Measurements from ENCODE around the gene XG. TPM values are rescaled to one million over a fixed set of nuclear protein-coding genes. Genes with fewer than 3 reads are reported as not detected.
A peak's percentile ranks its signal among the peaks of the same experiment; 100 is the strongest.

Gene XG
- total RNA-seq, 6 donors from 2014 or later, result 0.69 to 0.81 TPM; not detected in 4

DNA sequence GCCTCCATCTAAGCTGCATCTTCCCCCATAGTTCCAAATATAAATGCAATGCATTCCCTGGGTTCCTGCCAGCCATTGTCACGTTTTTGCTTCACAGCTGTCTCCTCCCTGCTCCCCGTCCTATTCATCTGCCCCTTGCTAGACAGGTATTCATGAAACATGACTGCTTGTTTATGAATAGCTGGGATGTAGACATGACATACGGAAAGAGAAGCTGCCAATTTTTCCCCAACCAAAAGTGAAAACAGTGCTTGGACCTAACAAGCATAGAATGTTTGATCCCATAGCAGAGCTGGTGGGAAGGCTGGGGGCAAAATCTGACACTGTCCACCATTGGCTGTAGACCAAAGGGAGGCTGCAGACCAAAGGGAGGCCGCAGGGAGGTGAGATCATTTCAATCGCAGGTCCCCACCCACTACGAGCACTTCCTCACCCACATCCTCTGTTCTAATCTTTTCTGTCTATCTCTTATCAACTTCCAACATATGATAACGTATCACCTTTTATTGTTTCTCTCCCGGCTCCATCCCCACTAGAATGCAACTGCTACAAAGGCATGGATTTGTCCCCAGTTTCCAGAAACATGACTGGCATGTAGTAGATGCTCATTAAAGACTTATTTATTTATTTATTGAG, 68.4 kb downstream of the XG start:
- 41 to 44% methylated on average over 7 to 8 of the region's 8 CpGs for WGBS, 2 donors
- DNase-seq (no peak), ATAC-seq (ENCODE audit: low FRiP score in 2 of 2) (no peak)
- TF ChIP-seq, protein P1, sequence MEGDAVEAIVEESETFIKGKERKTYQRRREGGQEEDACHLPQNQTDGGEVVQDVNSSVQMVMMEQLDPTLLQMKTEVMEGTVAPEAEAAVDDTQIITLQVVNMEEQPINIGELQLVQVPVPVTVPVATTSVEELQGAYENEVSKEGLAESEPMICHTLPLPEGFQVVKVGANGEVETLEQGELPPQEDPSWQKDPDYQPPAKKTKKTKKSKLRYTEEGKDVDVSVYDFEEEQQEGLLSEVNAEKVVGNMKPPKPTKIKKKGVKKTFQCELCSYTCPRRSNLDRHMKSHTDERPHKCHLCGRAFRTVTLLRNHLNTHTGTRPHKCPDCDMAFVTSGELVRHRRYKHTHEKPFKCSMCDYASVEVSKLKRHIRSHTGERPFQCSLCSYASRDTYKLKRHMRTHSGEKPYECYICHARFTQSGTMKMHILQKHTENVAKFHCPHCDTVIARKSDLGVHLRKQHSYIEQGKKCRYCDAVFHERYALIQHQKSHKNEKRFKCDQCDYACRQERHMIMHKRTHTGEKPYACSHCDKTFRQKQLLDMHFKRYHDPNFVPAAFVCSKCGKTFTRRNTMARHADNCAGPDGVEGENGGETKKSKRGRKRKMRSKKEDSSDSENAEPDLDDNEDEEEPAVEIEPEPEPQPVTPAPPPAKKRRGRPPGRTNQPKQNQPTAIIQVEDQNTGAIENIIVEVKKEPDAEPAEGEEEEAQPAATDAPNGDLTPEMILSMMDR (IDR thresholded peaks at IDR 0.05), result no peak
- TF ChIP-seq POLR2A (IDR thresholded peaks at IDR 0.05) (no peak), POLR2AphosphoS5 (IDR thresholded peaks at IDR 0.05) (no peak), EP300 (IDR thresholded peaks at IDR 0.05) (no peak)
- H3K9me3 ChIP-seq, result no peaks in the 10 kb centered on the region
- no peak overlapping the region for H3K27ac ChIP-seq
- no peaks in the 10 kb centered on the region for H3K4me1 ChIP-seq
- H3K4me3 ChIP-seq, result no peak overlapping the region
- no peaks in the 10 kb centered on the region for H3K36me3 ChIP-seq
- no peaks in the 10 kb centered on the region for H3K27me3 ChIP-seq

DNA sequence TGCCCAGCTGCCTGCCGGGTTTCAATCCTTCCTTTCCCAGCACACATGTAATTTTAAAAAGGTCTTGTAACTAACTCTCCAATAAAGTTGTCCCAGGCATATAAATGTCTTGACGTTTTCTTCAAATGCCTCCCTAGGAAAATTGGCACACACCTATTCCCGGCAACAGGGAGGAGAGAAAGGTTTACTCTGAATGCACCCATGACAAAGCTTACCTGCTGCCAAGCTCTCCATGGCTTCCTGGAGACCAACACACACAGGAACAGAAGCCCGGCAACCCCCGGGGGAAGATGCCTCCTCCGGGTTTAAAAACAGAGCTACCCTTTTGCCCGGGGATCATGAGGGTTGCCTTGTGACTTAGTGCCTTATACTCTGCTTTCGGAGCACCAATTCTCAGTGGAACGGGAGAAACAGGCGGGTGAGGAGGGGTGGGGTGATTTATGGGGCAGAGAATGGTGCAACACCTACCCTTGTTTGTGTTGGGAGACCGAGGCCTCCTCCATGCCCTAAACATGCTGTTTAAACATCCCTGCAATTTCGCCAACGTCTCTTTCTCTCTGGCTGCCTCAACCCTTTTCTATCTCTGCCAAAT, 72.1 kb downstream of the XG start:
- H3K4me3 ChIP-seq, result no peak overlapping the region
- no peaks in the 10 kb centered on the region for H3K36me3 ChIP-seq
- TF ChIP-seq EP300 (IDR thresholded peaks at IDR 0.05) (no peak), POLR2AphosphoS5 (IDR thresholded peaks at IDR 0.05) (no peak), POLR2A (IDR thresholded peaks at IDR 0.05) (no peak)
- TF ChIP-seq, protein P1 (IDR thresholded peaks at IDR 0.05), result no peak
- no peaks in the 10 kb centered on the region for H3K9me3 ChIP-seq
- peaks cover 0 to 3% (median 1%) of the 10 kb centered on the region in 4 donors for H3K4me1 ChIP-seq
- H3K27ac ChIP-seq, result no peak overlapping the region
- ATAC-seq (ENCODE audit: low FRiP score in 2 of 2), result no peak
- no peak for DNase-seq
- WGBS, 2 donors, result 60 to 66% methylated on average over 7 to 13 of the region's 13 CpGs
- peaks cover 0 to 8% (median 0%) of the 10 kb centered on the region in 4 donors for H3K27me3 ChIP-seq

DNA sequence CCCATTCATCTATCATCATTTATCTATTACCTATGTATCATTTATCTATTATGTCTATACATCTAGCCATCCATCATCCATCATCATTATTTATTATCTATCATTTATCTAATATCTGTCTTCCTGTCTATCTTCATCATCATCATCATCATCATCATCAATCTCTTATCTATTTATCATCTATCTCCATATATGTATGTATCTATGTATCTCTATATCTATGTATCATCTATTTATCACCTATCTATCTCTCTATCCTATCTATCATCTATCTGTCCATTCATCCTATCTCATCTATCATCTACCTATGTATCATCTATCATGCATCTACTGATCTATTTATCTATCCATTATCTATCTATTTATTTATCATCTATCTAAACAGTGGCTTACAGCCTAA, 73.0 kb downstream of the XG start:
- no peak overlapping the region for H3K27ac ChIP-seq
- H3K27me3 ChIP-seq, result peaks cover 0 to 18% (median 0%) of the 10 kb centered on the region in 4 donors
- no peak for TF ChIP-seq POLR2A (IDR thresholded peaks at IDR 0.05)
- TF ChIP-seq, protein P1 (IDR thresholded peaks at IDR 0.05), result no peak
- TF ChIP-seq POLR2AphosphoS5 (IDR thresholded peaks at IDR 0.05), result no peak
- TF ChIP-seq EP300 (IDR thresholded peaks at IDR 0.05), result no peak
- no peak for DNase-seq
- H3K9me3 ChIP-seq, result no peaks in the 10 kb centered on the region
- H3K4me1 ChIP-seq, result peaks cover 0 to 13% (median 4%) of the 10 kb centered on the region in 4 donors
- H3K4me3 ChIP-seq, result no peak overlapping the region
- no peak for ATAC-seq (ENCODE audit: low FRiP score in 2 of 2)
- H3K36me3 ChIP-seq, result no peaks in the 10 kb centered on the region

DNA sequence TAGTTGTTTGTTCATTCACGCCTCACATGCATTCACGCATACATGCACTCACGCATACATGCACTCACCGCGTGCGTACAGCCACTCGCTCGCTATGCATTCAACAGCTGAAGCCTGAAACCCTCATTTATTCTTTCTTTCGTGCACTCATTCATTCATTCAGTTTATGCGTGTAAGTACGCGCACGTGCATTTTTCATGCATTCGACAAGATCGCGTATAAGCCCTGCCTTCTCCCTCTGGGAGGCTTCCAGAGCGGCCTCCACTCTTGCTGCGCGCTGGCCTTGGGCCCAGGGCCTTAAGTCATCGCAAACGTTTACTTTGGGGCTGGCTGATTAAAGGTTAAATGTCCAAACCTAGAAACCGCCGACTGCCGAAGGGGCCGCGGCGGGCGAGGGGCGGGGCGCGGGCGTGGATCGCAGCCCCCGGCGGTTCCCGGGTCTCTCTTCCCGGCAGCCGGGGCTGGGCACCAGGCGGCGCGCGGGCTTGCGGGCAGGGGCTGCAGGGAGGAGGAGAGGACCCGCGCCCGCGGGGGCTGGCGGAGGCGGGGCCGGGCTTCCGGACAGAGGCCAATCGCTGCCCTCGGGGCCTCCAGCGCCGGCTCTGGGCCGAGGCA, 76.6 kb downstream of the XG start, which contains the start of gene GYG2:
TSS of gene GYG2 (plus strand) at position 587 of the 615 bp plus-strand sequence. CDS start 1,259 bp downstream, outside the sequence.
- H3K27me3 ChIP-seq, result peaks cover 0 to 19% (median 0%) of the 10 kb centered on the region in 4 donors
- peak within 1 kb of the TSS in 3 of 4 donors; percentile 39 to 49 (median 46) for H3K4me3 ChIP-seq
- ATAC-seq (ENCODE audit: low FRiP score in 2 of 2) (peak in 1 of 2 donors; percentile 41), DNase-seq (no peak)
- peaks cover 0 to 14% (median 4%) of the 10 kb centered on the region in 4 donors for H3K4me1 ChIP-seq
- H3K36me3 ChIP-seq, result no peaks in the 10 kb centered on the region
- 30 to 31% methylated on average over 28 to 32 of the region's 56 CpGs for WGBS, 2 donors
- no peaks in the 10 kb centered on the region for H3K9me3 ChIP-seq
- TF ChIP-seq POLR2AphosphoS5 (IDR thresholded peaks at IDR 0.05) (no peak), EP300 (IDR thresholded peaks at IDR 0.05) (no peak), POLR2A (IDR thresholded peaks at IDR 0.05) (no peak)
- TF ChIP-seq, protein P1 (IDR thresholded peaks at IDR 0.05), result no peak
- no peak within 1 kb of the TSS for H3K27ac ChIP-seq
